NB4 (cell line): ENCODE measurements around the gene NTRK3.

Experiments used
- DNase-seq: peaks from one replicate; pipeline ENCODE4 v3.0.0; 2010; ENCODE audit warnings: low read depth
- H3K4me3 ChIP-seq: one replicate; pipeline ENCODE4 v1.5.1; 2011; ENCODE audit warnings: mild to moderate bottlenecking, low read depth, low read length, moderate library complexity
- MYC ChIP-seq: IDR thresholded peaks from 2 replicates; pipeline ENCODE4 v1.6.1; 2011; ENCODE audit warnings: low read depth, low read length
- POLR2A ChIP-seq: IDR thresholded peaks from 2 replicates; pipeline ENCODE4 v1.6.1; 2011; ENCODE audit warnings: mild to moderate bottlenecking; ENCODE audit not compliant: insufficient read length; ENCODE audit errors: extremely low read depth
- TF ChIP-seq, protein P1 (sequence below): IDR thresholded peaks from one replicate; pipeline ENCODE4 v1.5.1; 2012; ENCODE audit warnings: low read depth, low read length
- TF ChIP-seq, protein P2 (sequence below): IDR thresholded peaks from 2 replicates; pipeline ENCODE4 v1.6.1; 2011; ENCODE audit warnings: low read depth, low read length

The NTRK3 gene

DNA sequence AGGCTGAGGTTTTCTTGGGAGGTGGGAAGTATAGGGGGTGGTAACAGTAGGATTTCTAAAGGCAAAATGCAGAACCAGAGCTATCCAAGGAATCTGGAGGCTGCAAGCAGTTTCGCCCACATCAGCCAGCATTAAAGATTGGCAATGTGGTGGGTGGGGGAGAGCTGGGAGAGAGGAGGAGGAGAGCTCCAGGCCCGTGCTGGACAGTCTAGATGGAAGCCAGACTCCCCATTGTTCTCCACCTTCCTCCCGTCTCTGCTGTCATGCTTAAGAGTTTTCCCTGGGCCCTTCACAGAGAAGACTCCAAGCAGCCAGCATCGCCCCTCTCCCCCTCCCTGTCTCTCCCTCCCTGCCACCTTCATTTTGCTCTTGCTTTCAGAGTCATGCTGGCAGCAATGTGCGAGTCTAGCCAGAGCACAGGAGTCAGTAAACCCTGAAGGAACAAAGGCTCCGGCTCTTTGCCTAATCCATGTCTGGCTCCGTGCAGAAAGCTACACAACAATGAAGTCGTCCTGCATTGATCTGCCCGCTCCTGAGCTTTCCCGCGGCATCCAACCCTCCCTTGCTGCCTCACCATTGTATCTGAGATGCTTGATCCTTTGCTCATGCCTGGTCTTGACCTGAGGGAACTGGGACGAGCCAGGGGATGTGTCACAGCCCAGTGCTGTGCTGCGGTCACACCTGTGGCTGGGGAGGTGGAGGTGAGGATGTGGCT is 282.9 kb downstream of the NTRK3 start:
- H3K4me3 ChIP-seq, result no peak overlapping the region
- no peak for TF ChIP-seq POLR2A
- no peak for TF ChIP-seq MYC
- TF ChIP-seq, protein P1, sequence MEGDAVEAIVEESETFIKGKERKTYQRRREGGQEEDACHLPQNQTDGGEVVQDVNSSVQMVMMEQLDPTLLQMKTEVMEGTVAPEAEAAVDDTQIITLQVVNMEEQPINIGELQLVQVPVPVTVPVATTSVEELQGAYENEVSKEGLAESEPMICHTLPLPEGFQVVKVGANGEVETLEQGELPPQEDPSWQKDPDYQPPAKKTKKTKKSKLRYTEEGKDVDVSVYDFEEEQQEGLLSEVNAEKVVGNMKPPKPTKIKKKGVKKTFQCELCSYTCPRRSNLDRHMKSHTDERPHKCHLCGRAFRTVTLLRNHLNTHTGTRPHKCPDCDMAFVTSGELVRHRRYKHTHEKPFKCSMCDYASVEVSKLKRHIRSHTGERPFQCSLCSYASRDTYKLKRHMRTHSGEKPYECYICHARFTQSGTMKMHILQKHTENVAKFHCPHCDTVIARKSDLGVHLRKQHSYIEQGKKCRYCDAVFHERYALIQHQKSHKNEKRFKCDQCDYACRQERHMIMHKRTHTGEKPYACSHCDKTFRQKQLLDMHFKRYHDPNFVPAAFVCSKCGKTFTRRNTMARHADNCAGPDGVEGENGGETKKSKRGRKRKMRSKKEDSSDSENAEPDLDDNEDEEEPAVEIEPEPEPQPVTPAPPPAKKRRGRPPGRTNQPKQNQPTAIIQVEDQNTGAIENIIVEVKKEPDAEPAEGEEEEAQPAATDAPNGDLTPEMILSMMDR, result no peak
- TF ChIP-seq, protein P2, sequence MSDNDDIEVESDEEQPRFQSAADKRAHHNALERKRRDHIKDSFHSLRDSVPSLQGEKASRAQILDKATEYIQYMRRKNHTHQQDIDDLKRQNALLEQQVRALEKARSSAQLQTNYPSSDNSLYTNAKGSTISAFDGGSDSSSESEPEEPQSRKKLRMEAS, result no peak
- no peak for DNase-seq

DNA sequence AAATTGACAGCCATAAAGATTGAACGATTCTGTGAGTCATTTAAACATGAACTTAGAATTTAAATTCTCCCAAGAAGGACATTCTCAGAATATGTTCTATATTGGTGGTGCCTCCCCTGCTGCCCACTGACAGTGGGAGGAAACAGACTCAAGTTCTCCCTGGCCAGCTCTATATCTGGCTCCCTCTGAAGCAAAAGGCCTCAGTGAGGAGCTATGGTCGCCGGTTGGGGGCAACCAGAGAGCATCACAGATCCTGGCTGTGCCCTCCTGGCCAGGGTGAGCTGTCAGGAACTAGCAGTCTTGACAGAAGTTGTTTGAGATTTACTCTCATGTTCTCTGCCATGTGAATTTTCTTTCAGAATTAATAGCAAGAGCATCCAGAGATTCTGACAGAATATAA is 285.5 kb downstream of the NTRK3 start:
- TF ChIP-seq, protein P1, result no peak
- TF ChIP-seq MYC (no peak), POLR2A (no peak)
- TF ChIP-seq, protein P2, result no peak
- DNase-seq, result no peak
- H3K4me3 ChIP-seq, result no peak overlapping the region

DNA sequence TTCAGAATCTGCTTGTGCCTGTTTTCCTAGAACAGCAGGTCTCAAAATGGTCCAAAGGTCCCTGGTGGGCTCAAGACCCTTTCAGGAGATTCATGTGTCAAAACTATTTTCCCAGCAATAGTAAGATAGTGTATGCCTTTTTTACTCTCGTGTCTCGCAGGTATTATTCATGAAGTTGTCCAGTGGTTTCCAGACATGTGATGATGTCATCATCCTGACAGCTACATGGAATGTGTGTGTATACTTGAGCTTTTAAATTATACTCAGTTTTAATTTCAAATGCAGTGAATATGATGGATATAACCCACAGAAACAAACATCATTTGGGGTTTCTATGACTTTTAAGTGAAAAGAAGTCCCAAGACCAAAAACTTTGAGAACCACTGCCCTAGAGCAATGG is 288.6 kb downstream of the NTRK3 start:
- TF ChIP-seq POLR2A (no peak), MYC (no peak)
- TF ChIP-seq, protein P2, result no peak
- TF ChIP-seq, protein P1, result no peak
- no peak for DNase-seq
- H3K4me3 ChIP-seq, result no peak overlapping the region

DNA sequence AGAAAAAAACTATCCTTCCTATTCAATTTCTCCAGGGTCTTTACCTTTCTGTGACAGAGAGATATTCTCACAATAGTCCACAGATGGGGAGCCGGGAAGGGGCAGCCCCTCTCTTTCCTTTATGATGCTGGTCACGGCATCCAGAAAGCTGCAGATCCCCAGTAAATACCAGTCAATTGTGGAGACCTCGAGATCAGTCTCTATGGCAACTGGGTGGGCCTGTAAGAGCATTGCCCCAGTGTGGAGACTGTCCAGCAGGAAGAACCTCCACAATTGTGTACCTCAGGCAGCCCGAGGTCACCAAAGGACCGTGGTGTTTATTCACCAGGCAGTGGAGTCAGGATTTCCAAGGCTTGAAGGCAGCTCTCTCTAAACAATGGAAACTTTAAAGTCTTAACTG is 291.2 kb downstream of the NTRK3 start:
- no peak for DNase-seq
- H3K4me3 ChIP-seq, result no peak overlapping the region
- TF ChIP-seq, protein P2, result no peak
- TF ChIP-seq MYC (no peak), POLR2A (no peak)
- TF ChIP-seq, protein P1, result no peak

DNA sequence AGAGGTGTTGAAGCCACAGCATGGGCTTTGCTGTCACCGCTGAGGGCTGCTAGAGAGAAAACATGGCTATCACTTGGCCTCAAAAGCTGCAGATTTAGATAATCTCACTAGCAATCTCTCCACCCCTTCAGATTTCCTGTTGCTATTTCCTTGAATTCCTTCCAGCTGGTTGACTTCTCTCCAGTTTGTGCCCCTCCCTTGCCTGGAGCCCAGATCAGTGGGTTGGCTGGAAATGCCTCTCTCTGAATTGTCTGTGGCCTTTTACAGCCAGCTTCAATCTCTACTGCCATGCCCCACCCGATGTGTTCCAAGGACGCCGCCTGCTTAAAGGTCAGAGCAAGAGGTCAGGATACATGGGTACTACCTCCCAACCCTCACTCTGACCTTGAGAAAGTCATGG is 294.1 kb downstream of the NTRK3 start:
- TF ChIP-seq, protein P2, result no peak
- TF ChIP-seq POLR2A (no peak), MYC (no peak)
- TF ChIP-seq, protein P1, result no peak
- DNase-seq, result no peak
- no peak overlapping the region for H3K4me3 ChIP-seq
